HG02763 (cell line): ENCODE data around the gene INPPL1.
"Not testable (repeated sequence)": the region's sequence is repeated elsewhere in the genome, so short reads cannot be mapped to it uniquely, and the experiment has no call there.

Experiments used
- ATAC-seq: cut with Tn5 transposase; IDR thresholded peaks from one replicate; pipeline ENCODE4 v1.9.1; 2021; ENCODE audit warnings: mild to moderate bottlenecking, moderate library complexity; ENCODE audit not compliant: unreplicated experiment

INPPL1 gene, protein sequence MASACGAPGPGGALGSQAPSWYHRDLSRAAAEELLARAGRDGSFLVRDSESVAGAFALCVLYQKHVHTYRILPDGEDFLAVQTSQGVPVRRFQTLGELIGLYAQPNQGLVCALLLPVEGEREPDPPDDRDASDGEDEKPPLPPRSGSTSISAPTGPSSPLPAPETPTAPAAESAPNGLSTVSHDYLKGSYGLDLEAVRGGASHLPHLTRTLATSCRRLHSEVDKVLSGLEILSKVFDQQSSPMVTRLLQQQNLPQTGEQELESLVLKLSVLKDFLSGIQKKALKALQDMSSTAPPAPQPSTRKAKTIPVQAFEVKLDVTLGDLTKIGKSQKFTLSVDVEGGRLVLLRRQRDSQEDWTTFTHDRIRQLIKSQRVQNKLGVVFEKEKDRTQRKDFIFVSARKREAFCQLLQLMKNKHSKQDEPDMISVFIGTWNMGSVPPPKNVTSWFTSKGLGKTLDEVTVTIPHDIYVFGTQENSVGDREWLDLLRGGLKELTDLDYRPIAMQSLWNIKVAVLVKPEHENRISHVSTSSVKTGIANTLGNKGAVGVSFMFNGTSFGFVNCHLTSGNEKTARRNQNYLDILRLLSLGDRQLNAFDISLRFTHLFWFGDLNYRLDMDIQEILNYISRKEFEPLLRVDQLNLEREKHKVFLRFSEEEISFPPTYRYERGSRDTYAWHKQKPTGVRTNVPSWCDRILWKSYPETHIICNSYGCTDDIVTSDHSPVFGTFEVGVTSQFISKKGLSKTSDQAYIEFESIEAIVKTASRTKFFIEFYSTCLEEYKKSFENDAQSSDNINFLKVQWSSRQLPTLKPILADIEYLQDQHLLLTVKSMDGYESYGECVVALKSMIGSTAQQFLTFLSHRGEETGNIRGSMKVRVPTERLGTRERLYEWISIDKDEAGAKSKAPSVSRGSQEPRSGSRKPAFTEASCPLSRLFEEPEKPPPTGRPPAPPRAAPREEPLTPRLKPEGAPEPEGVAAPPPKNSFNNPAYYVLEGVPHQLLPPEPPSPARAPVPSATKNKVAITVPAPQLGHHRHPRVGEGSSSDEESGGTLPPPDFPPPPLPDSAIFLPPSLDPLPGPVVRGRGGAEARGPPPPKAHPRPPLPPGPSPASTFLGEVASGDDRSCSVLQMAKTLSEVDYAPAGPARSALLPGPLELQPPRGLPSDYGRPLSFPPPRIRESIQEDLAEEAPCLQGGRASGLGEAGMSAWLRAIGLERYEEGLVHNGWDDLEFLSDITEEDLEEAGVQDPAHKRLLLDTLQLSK

GRCh38 chr11:72224564-72225410 lies at the start of gene INPPL1:
Gene INPPL1 (plus strand): TSS chr11:72224767. CDS start chr11:72224985, 218 bp downstream.
- ATAC-seq = no peak

DNA sequence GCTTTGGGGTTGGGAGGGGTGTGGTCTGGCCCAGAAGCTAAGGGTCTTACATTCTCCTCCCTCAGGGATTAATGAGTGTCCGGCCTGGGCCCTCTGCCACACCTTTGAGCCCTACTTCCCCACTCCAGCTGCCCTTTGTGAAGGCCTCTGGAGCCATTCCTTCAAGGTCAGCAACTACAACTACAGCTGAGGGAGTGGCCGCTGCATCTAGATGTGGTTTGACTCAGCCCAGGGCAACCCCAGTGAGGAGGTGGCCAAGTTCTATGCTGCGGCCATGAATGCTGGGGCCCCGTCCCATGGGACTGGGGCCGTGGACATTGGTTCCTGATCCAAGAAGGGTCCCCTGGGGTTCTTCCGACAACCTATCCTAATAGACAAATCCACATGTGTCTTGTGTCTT lies 46.9 kb upstream of the INPPL1 start:
- ATAC-seq = no peak

- ATAC-seq = no peak
Measured at GRCh38 chr11:72179049-72179803, 45.3 kb upstream of the INPPL1 start.

DNA sequence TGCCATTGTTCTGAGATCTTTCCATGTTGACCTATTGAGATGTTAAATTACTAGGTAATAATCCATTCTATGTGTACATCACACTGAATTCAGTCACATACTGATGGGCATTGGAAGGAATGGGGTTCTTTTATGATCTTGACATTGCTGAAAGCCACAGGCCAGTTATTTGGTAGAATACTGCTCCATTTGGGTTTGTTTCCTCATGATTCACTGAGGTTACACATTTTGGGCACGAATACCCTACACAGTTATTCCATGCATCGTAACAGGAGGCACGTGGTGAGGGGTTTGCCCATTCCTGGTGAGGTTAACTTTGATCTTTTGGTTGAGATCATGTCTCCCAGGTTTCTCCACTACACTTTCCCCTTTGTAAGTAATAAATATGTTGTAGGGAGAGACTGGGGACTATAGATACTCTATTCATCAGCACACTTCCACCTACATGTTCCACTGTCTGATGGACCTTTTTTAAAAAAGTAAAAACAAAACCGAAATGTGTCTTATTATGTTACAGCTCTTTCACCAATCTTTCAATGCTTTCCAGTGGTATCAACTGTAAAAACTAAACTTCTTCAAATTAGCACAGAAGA lies 44.7 kb upstream of the INPPL1 start:
- ATAC-seq = no peak

- not testable (repeated sequence) for ATAC-seq
Measured at GRCh38 chr11:72180892-72181552, 43.5 kb upstream of the INPPL1 start.

DNA sequence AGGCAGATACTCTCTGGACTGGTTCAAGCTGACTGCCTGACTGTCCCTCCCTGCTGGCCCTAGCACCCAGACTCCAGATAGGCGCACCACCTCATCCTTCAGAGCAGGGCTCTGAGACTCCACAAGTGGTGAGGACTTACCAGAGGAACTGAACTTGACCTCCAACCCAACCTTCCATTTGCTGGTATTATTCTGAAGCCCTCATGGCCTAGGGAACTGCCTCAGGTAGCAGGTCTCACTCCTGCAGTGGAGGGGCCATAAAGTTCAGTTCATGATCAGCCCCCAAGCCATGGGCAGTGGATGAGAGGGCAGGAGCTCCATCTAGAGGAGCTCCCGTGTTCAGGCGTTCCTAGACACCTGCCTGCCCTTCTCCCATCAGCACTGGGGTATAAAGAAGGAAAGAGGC lies 43.0 kb upstream of the INPPL1 start:
- ATAC-seq = not testable (repeated sequence)

- ATAC-seq = no peak
Measured at GRCh38 chr11:72188267-72188666, 36.3 kb upstream of the INPPL1 start.

DNA sequence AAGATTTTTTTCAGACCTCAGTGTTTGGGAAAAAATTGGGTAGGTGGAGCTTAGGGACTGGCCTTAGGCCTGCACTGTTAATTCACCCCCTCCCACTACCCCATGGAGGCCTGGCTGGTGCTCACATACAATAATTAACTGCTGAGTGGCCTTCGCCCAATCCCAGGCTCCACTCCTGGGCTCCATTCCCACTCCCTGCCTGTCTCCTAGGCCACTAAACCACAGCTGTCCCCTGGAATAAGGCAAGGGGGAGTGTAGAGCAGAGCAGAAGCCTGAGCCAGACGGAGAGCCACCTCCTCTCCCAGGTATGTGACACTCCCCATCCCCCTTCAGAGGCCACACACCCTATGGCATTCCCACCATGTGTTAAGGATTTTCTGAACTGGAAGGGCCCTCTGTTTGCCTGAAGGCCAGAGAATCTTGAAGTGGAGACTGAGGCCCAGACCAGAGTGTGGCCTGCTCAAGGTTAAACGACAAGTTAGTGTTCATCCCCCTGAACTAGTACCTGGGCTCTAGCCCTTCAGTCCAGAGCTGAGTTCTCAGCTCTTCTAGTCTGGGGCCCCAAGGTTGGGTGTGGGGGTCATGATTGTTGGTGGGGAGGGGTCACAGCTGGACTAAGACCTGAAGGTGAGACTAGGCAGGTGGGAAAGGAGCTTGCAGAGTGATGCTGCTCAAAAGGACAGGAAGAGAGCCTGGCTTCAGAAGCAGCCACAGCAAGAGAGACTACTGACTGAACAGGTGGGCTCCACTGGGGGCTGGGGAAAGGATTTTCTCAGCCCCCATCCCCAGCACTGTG lies 34.9 kb upstream of the INPPL1 start:
- no peak for ATAC-seq

DNA sequence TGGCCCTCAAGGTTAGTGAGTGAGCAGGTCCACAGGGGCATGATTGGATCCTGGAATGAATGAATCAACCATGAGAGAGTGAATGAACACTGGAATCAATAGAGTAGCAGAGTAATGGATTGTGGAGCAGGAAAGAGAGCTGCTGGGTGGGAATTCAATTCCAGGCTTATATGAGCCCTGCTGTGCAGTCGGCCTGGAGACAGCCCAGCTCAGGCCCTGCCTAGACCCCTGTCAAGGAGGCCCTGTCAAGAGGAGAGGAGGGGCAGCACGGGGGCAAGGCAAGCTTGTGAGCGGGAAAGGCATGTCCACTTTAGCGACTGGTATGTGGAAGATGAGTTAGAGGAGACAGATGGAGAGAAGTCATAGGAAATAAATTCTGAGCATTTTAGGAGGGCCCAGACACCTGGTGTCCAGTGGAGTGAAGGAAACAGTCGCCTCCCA lies 33.9 kb upstream of the INPPL1 start:
- no peak for ATAC-seq

DNA sequence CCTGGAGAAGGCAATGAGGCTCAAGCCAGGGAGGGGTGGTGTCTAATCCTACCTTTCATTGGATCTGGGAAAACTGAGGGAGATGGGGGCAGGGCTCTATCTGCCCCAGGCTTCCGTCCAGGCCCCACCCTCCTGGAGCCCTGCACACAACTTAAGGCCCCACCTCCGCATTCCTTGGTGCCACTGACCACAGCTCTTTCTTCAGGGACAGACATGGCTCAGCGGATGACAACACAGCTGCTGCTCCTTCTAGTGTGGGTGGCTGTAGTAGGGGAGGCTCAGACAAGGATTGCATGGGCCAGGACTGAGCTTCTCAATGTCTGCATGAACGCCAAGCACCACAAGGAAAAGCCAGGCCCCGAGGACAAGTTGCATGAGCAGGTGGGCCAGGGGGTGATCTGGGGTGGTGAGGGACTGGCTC lies 32.6 kb upstream of the INPPL1 start, which contains the start of gene FOLR1:
Gene FOLR1 (plus strand): TSS at position 180 of the 421 bp plus-strand sequence. CDS start 34 bp downstream, at position 214.
- ATAC-seq = no peak

GRCh38 chr11:72195518-72196270 lies 28.9 kb upstream of the INPPL1 start:
- no peak for ATAC-seq

DNA sequence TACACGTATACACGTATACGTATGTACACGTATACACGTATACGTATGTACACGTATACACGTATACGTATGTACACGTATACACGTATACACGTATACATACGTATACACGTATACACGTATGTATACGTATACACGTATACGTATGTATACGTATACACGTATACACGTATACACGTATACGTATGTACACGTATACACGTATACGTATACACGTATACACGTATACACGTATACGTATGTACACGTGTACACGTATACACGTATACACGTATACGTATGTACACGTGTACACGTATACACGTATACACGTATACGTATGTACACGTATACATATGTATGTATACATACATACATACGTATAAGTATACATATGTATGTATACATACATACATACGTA lies 23.1 kb upstream of the INPPL1 start:
- ATAC-seq = not testable (repeated sequence)

- ATAC-seq = no peak
Measured at GRCh38 chr11:72202571-72202970, 22.0 kb upstream of the INPPL1 start.

- no peak for ATAC-seq
Measured at GRCh38 chr11:72203163-72203562, 21.4 kb upstream of the INPPL1 start.

DNA sequence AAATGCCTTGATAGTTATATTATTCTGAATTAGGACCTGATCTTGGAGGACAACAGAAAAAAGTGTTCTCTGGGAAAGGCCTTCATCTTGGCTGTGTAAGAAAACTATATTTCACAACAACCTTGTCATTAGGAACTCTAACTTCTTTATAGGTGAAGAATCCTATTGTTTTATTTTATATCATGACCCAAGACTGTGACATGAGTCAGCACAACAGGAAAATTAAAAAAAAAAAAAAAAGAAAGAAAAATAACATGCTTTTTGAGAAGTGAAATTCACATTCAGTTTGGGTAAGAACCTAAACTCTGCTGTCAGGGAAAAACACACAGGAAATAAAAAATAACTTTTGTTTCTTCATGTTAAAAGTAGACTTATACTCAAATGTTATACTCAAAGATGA lies 19.7 kb upstream of the INPPL1 start:
- no peak for ATAC-seq

DNA sequence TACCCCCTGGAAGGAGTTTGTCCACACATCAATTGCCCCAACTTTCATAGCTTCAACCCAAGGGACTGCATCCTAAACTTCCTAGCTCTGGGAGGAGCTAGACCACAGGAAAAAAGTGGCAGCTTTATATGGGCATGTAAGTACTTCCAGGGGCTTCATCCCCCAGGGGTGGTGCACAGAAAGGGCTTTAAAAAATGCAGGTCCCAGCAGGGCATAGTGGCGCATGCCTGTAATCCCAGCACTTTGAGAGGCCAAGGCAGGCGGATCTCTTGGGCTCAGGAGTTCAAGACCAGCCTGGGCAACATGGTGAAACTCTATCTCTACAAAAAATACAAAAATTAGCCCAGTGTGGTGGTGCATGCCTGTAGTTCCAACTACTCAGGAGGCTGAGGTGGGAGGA lies 17.8 kb upstream of the INPPL1 start:
- ATAC-seq = not testable (repeated sequence)

DNA sequence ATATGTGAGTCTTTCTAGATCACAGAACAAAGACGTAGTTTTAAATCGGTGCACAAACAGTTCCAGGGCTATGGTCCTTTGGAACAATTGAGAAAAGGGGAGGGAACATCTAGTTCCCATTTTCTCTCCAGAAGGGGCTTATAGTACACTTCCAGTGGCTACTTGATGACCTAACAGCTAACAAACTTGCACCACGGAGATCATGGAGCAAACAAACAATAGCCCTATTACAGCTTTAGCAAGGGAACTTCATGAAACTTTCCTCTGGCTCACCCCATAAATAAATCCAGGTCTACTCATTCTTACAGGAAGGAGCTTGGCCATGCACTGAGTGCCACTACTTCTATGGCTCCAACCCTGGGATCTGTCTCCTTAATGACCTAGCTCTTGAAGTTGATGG lies 16.3 kb upstream of the INPPL1 start:
- ATAC-seq = no peak
